HepG2 (cell line): ENCODE measurements around the gene DPP3. TPM values are rescaled to one million over a fixed set of nuclear protein-coding genes. Genes with fewer than 3 reads are reported as not detected.

Source experiments
- ATAC-seq: fragments of 200-7000 bp; cut with Tn5 transposase; 3 replicates; pipeline ENCODE4 v1.9.1; 2020; ENCODE audit warnings: mild to moderate bottlenecking, moderate library complexity
- BruUV-seq: library from RNA; stranded (reverse); fragments of 400-500 nt; replicated peaks from 2 replicates; lab custom pipeline; 2021; lab: Mats Ljungman, UMichigan
- CTCF ChIA-PET: fragments of 300-600 bp; formaldehyde crosslinking; extraction: SDS; loops from one replicate; lab custom pipeline; 2021; ENCODE audit warnings: low total read pairs, inconsistent platforms, low intra/inter-chr PET ratio; lab: Yijun Ruan, JAX
- POLR2A ChIA-PET: fragments of 350-600 bp; sonication (Branson Sonifier 250); formaldehyde crosslinking; loops from one replicate; lab custom pipeline; 2020; ENCODE audit warnings: antibody characterized with exemption, inconsistent platforms; lab: Yijun Ruan, JAX
- DNase-seq: peaks from one replicate; pipeline ENCODE4 v3.0.0-alpha.2; 2015; ENCODE audit warnings: low spot score
- FAIRE-seq: peaks from 3 replicates; lab custom pipeline; 2011; peaks lifted over from hg19 to GRCh38; lab: Jason Lieb, UNC
- H2AFZ ChIP-seq: one replicate; pipeline ENCODE4 v1.6.1; 2011; ENCODE audit warnings: low read length, inconsistent platforms
- H3K27ac ChIP-seq: fragments of 300-600 bp; 3 replicates; pipeline ENCODE4 v1.8.0; 2011; ENCODE audit warnings: mixed run types, mild to moderate bottlenecking, mixed read lengths, low read length, inconsistent platforms; ENCODE audit not compliant: insufficient read depth; ENCODE audit errors: extremely low read length
- H3K27me3 ChIP-seq, 2 experiments: fragments of 200-600 bp in 1 of 2; 2 replicates in 1 of 2; 3 replicates in 1 of 2; pipeline versions ENCODE4 v1.6.0 to v1.8.0; 2011; ENCODE audit warnings: low read length in 2 of 2, mild to moderate bottlenecking in 2 of 2, moderate library complexity in 2 of 2, inconsistent platforms in 1 of 2; ENCODE audit not compliant: insufficient read depth in 2 of 2, control insufficient read depth in 1 of 2
- H3K36me3 ChIP-seq, 2 experiments: fragments of 200-600 bp in 1 of 2; replicated peaks in 1 of 2; 2 replicates in 1 of 2; 3 replicates in 1 of 2; pipeline versions ENCODE4 v1.5.1 to v1.8.0; 2011; ENCODE audit warnings: low read length in 2 of 2, inconsistent platforms in 1 of 2; ENCODE audit not compliant: insufficient read depth in 2 of 2, control insufficient read depth in 1 of 2
- H3K4me1 ChIP-seq: 2 replicates; pipeline ENCODE4 v1.5.1; 2012; ENCODE audit warnings: low read length, inconsistent platforms; ENCODE audit not compliant: insufficient read depth
- H3K4me2 ChIP-seq: 2 replicates; pipeline ENCODE4 v1.6.0; 2011; ENCODE audit warnings: low read depth, low read length, inconsistent platforms
- H3K4me3 ChIP-seq, 3 experiments: fragments of 200-600 bp in 1 of 3; sonication (generic), shearing (Covaris generic) in 1 of 3; replicated peaks in 1 of 3; 2 replicates each; pipeline ENCODE4 v1.5.1; 2011 to 2016; ENCODE audit warnings: low read length in 3 of 3, inconsistent platforms in 2 of 3, low read depth in 2 of 3, mild to moderate bottlenecking in 2 of 3, control low read depth in 1 of 3, mixed read lengths in 1 of 3; ENCODE audit not compliant: insufficient read depth in 1 of 3
- H3K79me2 ChIP-seq: one replicate; pipeline ENCODE4 v1.6.1; 2011; ENCODE audit warnings: low read length, inconsistent platforms; ENCODE audit not compliant: insufficient read depth
- H3K9ac ChIP-seq: 2 replicates; pipeline ENCODE4 v1.6.0; 2011; ENCODE audit warnings: mild to moderate bottlenecking, low read depth, low read length, inconsistent platforms; ENCODE audit not compliant: insufficient read depth
- H3K9me3 ChIP-seq: 2 replicates; pipeline ENCODE4 v1.5.1; 2012; ENCODE audit warnings: mild to moderate bottlenecking, low read length
- H4K20me1 ChIP-seq: 2 replicates; pipeline ENCODE4 v1.6.0; 2011; ENCODE audit warnings: inconsistent platforms, mild to moderate bottlenecking, low read length, moderate library complexity; ENCODE audit not compliant: insufficient read depth
- CHD4 ChIP-seq: fragments of 200-600 bp; sonication (generic); IDR thresholded peaks from 2 replicates; pipeline ENCODE4 v1.7.0; 2017; ENCODE audit warnings: mild to moderate bottlenecking, low read length, borderline replicate concordance
- GABPA ChIP-seq, 2 experiments: IDR thresholded peaks; 2 replicates each; pipeline ENCODE4 v1.6.1; 2011 to 2016; ENCODE audit warnings: low read depth in 2 of 2, low read length in 1 of 2, missing biosample characterization in 1 of 2, missing genetic modification characterization in 1 of 2
- LCORL ChIP-seq, 2 experiments: fragments of 450-650 bp in 1 of 2; sonication (generic) in 1 of 2; formaldehyde crosslinking in 1 of 2; IDR thresholded peaks; 2 replicates each; pipeline versions ENCODE4 v1.5.0 to v1.6.1; 2017 to 2020; ENCODE audit warnings: antibody characterized with exemption in 1 of 2, missing genetic modification reagents in 1 of 2
- MAFG ChIP-seq: sonication (generic); formaldehyde crosslinking; IDR thresholded peaks from 2 replicates; pipeline ENCODE4 v1.5.1; 2020; ENCODE audit warnings: mild to moderate bottlenecking, missing genetic modification reagents
- SP140L ChIP-seq: sonication (generic); formaldehyde crosslinking; IDR thresholded peaks from 2 replicates; pipeline ENCODE4 v1.4.0; 2020; ENCODE audit warnings: missing genetic modification reagents, borderline replicate concordance
- YEATS4 ChIP-seq: sonication (generic); formaldehyde crosslinking; IDR thresholded peaks from 2 replicates; pipeline ENCODE4 v1.4.0; 2020; ENCODE audit warnings: missing genetic modification reagents, borderline replicate concordance
- ZFP36L1 ChIP-seq: sonication (generic); formaldehyde crosslinking; IDR thresholded peaks from 2 replicates; pipeline ENCODE4 v1.8.0; 2022; ENCODE audit warnings: mild to moderate bottlenecking, missing genetic modification reagents, moderate library complexity
- ZIK1 ChIP-seq: sonication (generic); formaldehyde crosslinking; IDR thresholded peaks from 2 replicates; pipeline ENCODE4 v1.5.0; 2020; ENCODE audit warnings: mild to moderate bottlenecking, low read depth, missing genetic modification reagents, borderline replicate concordance
- ZNF251 ChIP-seq: sonication (generic); formaldehyde crosslinking; IDR thresholded peaks from 2 replicates; pipeline ENCODE4 v1.9.0; 2021; ENCODE audit warnings: mild to moderate bottlenecking, missing genetic modification reagents
- ZNF570 ChIP-seq: sonication (generic); formaldehyde crosslinking; IDR thresholded peaks from 2 replicates; pipeline ENCODE4 v1.4.0; 2020; ENCODE audit warnings: mild to moderate bottlenecking, missing genetic modification reagents, borderline replicate concordance
- ZSCAN20 ChIP-seq: sonication (generic); formaldehyde crosslinking; IDR thresholded peaks from 2 replicates; pipeline ENCODE4 v1.4.0; 2020; ENCODE audit warnings: missing genetic modification reagents, mild to moderate bottlenecking, borderline replicate concordance
- WGBS: methylation state at CpG from one replicate; pipeline ENCODE4 v1.1.6; 2017; ENCODE audit warnings: low lambda C conversion rate; 5-methylcytosine and 5-hydroxymethylcytosine counted together
- in situ Hi-C: cut with HindIII; loops from 2 replicates; pipeline ENCODE4 v1.10.0; 2017; ENCODE audit warnings: low pct_unique_long_range_greater_than_20kb; ENCODE audit not compliant: extremely low pct_ligation_motif_present
- intact Hi-C: fragments of 100-400 bp; cut with micrococcal nuclease; formaldehyde crosslinking; loops from one replicate; pipeline ENCODE4 v1.10.0; 2022; ENCODE audit not compliant: unreplicated experiment
- polyA plus RNA-seq, 8 experiments: library from polyadenylated mRNA; depleted of rRNA in 3 of 8; stranded (reverse) in 7 of 8; unstranded in 1 of 8; fragments of >200 nt; fragmentation: Illumina TruSeq in 4 of 8; extraction: Trizol in 4 of 8; gene quantifications; 2 replicates each; pipeline versions ENCODE4 v1.2.1 to v1.2.3, GENCODE V29; 2011 to 2016; ENCODE audit warnings: low read depth in 4 of 8, missing spikeins in 1 of 8, mixed read lengths in 1 of 8; ENCODE audit not compliant: insufficient read depth in 1 of 8
- total RNA-seq, 5 experiments: library from RNA; depleted of rRNA; stranded (reverse); fragments of >200 nt; fragmentation: Illumina TruSeq; extraction: Trizol; gene quantifications; 2 replicates each; pipeline ENCODE4 v1.2.3, GENCODE V29; 2016; ENCODE audit warnings: low read depth in 1 of 5
- TF ChIP-seq, protein P1 (sequence below): IDR thresholded peaks from 2 replicates; pipeline ENCODE4 v1.6.1; 2016; ENCODE audit warnings: mild to moderate bottlenecking

Gene DPP3
- total and polyA plus RNA-seq, 2 of the 13 experiments (the other 11 are each of a cell fraction or from before 2014, with no cell fraction given) = 38.4 to 59.8 TPM

DNA sequence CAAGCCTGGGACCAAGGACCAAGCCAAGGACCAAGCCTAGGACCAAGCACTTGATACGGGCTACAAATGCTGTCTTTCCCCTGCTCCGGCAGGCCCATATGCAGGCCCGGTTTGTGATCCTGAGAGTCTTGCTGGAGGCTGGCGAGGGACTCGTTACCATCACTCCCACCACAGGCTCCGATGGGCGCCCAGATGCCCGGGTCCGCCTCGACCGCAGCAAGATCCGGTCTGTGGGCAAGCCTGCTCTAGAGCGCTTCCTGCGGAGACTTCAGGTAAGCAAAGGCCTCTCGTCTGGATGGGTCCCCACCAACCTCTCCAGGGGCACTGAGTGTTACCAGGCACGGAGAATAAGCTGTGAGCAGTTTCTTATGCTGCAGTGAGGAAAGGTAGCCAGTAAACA, 17.0 kb downstream of the DPP3 start:
- no peaks in the 10 kb centered on the region for H3K79me2 ChIP-seq
- no peak for ATAC-seq
- 93% methylated on average over 12 of the region's 16 CpGs for WGBS
- H3K4me3 ChIP-seq = no peak overlapping the region
- H4K20me1 ChIP-seq = no peaks in the 10 kb centered on the region
- peaks cover 15 to 24% of the 10 kb centered on the region in 2 experiments; a peak in 4 of 5 replicates for H3K36me3 ChIP-seq
- POLR2A ChIA-PET = no interaction called here
- no peak overlapping the region for H3K27ac ChIP-seq
- H3K27me3 ChIP-seq = no peaks in the 10 kb centered on the region
- peaks cover 8% of the 10 kb centered on the region; the same call in 1 of the 2 replicates for H3K4me1 ChIP-seq
- DNase-seq = no peak
- BruUV-seq = no TSS peak
- FAIRE-seq = no peak
- H3K9ac ChIP-seq = no peak overlapping the region
- TF ChIP-seq MAFG (CRISPR knock-in tag) (no peak), CHD4 (no peak), ZFP36L1 (no peak), ZIK1 (CRISPR knock-in tag) (no peak), ZSCAN20 (no peak)
- TF ChIP-seq, protein P1, sequence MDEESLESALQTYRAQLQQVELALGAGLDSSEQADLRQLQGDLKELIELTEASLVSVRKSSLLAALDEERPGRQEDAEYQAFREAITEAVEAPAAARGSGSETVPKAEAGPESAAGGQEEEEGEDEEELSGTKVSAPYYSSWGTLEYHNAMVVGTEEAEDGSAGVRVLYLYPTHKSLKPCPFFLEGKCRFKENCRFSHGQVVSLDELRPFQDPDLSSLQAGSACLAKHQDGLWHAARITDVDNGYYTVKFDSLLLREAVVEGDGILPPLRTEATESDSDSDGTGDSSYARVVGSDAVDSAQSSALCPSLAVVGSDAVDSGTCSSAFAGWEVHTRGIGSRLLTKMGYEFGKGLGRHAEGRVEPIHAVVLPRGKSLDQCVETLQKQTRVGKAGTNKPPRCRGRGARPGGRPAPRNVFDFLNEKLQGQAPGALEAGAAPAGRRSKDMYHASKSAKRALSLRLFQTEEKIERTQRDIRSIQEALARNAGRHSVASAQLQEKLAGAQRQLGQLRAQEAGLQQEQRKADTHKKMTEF (CRISPR knock-in tag) = no peak
- H3K4me2 ChIP-seq = no peak overlapping the region
- no peaks in the 10 kb centered on the region for H3K9me3 ChIP-seq
- intact Hi-C loops (no loop called here), in situ Hi-C loops (no loop called here)
- H2AFZ ChIP-seq = no peak overlapping the region
- CTCF ChIA-PET = no interaction called here

DNA sequence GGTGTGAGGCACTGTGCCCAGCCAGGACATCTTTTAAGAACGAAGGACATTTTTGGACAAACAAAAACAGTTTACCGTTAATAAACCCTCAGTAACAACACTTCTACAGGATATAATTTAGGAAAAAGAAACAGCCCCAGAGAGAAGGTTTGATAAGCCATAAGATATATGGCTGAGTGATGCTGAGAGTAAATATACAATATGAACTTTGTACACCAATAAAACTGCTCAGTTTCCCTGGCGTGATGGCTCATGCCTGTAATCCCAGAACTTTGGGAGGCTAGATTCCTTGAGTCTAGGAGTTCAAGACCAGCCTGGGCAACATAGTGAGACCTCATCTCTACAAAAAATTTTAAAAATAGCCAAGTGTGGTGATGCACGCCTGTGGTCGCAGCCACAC, 18.3 kb downstream of the DPP3 start:
- BruUV-seq = no TSS peak
- H3K4me2 ChIP-seq = no peak overlapping the region
- intact Hi-C loops = no loop called here

More for the DNA sequence above, 18.3 kb downstream of the DPP3 start:
- POLR2A ChIA-PET = interaction anchor here (1.2 kb wide), 1 partner anchor 19 kb away, joined by 3 read pairs; no protein-coding TSS in a partner anchor
- Histone ChIP-seq H3K27ac (no peak overlapping the region), H3K36me3 (peaks cover 7 to 13% of the 10 kb centered on the region in 2 experiments; a peak in 4 of 5 replicates), H3K4me3 (no peak overlapping the region), H3K4me1 (no peaks in the 10 kb centered on the region), H3K9me3 (no peaks in the 10 kb centered on the region), H3K27me3 (no peaks in the 10 kb centered on the region), H2AFZ (no peak overlapping the region), H3K9ac (no peak overlapping the region), H4K20me1 (no peaks in the 10 kb centered on the region), H3K79me2 (no peaks in the 10 kb centered on the region)
- DNase-seq (no peak), FAIRE-seq (no peak), ATAC-seq (no peak)
- CTCF ChIA-PET = no interaction called here
- WGBS = 94% methylated on average over 5 of the region's 5 CpGs
- TF ChIP-seq ZNF570 (CRISPR knock-in tag) = no peak
- no peak for TF ChIP-seq YEATS4 (CRISPR knock-in tag)
- no peak for TF ChIP-seq SP140L (CRISPR knock-in tag)
- TF ChIP-seq GABPA (IDR thresholded peaks at IDR 0.05; ENCODE audit: low read depth, low read length) = no peak
- TF ChIP-seq GABPA (CRISPR knock-in tag; IDR thresholded peaks at IDR 0.05; ENCODE audit: low read depth) = no peak
- TF ChIP-seq LCORL (IDR thresholded peaks at IDR 0.05) = no peak
- TF ChIP-seq LCORL (CRISPR knock-in tag; IDR thresholded peaks at IDR 0.05) = no peak
- no peak for TF ChIP-seq ZNF251
- in situ Hi-C loops = no loop called here
